ENCODE data around the gene SGTA.

The SGTA gene

DNA sequence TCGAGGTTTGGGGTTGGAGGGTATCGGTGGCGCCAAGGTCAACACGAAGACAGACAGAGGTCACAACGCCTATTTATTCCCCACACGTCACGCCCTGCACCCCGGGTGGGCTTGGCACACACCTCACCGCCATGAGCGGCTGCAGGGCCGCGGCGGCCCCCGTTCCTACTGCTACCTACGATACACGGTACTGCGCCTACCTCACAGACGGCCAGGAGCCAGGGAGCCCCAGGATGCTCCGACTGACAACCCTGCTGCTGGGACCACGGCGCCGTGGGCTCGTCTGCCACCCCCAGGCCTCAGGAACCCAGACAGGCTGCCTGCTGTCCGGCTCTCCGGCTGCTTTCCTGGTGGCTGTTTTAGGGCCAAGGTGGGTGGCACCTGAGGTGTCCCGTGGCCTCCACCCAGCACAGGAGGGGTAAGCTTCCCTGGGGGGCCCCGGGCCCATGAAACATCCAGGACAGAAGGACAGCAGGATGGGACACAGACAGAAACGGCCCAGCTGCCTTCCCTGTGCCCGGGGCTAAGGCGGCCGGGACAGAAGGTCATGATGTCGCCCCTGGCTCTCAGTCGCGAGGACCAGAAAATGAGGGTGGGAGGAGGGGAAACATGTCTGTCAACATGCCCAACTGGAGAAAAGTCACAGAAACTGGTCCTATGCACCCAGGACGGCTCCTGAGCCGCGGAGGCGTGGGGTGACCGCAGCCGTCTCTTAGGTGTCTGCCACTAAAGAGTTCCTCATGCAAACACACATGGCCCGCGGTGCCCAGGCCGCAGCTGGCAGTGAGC is 28.2 kb downstream of the SGTA start:
- DNase-seq (ENCODE audit: low read depth) = no peak

DNA sequence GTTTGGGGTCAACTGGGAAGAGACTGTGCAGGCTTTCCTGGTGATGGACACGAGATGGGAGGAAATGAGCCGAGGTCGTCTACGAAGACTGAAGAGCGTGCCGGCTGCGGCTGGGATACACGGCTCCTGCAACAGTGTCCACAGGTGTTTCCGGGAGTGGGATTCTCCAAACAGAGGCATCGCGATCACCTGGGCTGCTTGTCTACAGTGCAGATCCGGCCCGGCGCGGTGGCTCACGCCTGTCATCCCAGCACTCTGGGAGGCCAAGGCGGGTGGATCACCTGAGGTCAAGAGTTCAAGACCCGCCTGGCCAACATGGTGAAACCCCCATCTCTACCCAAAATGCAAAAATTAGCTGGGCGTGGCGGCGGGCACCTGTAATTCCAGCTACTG is 31.6 kb downstream of the SGTA start:
- no peak for DNase-seq (ENCODE audit: low read depth)

DNA sequence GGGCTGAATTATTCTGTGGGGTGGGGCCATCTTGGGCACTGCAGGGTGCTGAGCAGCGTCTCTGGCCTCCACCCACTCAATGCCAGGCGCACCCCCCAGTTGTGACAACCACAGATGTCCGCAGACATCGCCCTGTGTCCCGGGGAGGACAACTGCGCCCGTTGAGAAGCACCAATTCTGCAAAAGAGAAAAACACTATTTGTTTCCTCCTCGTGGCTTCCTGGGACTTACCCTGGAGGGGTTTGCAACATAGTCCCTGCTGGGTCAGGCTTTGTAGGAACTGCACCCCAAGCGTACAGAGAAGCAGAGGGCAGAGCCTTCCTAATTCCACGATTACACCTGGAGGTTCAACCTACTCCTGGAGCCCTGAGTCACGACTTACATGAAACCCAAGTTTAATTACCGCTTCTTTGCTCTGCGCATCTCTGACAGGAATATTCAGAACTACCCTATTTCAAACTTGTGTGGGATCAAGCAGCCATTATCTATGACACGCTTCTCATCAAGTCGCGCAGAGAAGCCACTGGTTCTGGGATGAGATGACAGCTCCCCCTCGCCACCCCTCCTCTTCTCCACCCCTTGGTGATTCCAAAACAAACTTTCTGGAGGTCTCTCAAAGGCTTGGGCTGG is 32.1 kb downstream of the SGTA start:
- DNase-seq (ENCODE audit: low read depth) = no peak

GRCh38 chr19:2747349-2747748 is 35.7 kb downstream of the SGTA start:
- no peak for DNase-seq (ENCODE audit: low read depth)

- DNase-seq (ENCODE audit: low read depth) = no peak
Measured at GRCh38 chr19:2744113-2744512, 39.0 kb downstream of the SGTA start.

DNA sequence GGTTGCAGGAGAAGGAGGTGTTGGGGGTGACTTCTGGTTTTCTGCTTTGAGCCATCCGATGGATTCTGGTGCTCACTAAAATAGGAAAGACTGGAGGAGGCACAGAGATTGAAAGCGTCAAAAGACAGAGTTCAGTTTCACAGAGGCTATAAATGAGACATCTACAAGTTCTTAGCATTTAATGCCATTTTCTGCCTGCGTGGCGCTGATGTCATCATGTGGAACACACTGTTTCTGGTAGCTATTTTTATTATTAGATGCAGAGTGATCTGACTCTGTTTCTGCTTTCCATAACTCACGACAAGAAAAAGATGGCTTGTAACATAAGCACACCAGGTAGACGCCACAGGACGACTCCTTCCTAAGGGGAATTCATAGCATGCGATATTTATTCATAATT is 40.0 kb downstream of the SGTA start:
- no peak for DNase-seq (ENCODE audit: low read depth)

DNA sequence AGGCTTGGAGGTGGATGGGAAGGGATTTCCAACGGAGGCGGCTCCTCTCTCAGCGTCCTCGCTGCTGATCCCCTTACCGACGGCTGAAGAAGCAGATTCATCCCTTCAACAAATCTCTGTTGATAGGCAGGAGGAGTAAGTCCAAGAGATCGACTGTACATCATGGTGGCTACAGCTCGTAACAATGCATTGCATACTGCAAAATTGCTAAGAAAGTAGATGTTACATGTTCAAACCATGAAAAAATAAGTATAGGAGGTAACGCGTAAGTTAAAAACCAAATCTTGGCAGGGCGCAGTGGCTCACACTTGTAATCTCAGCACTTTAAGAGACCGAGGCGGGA is 42.8 kb downstream of the SGTA start:
- DNase-seq (ENCODE audit: low read depth) = no peak

GRCh38 chr19:2739602-2740313 is 43.3 kb downstream of the SGTA start, which contains the start of gene SLC39A3:
Gene SLC39A3 (minus strand): TSS chr19:2740017. CDS start chr19:2737257, 2,760 bp downstream.
- peak; percentile 99 for DNase-seq (ENCODE audit: low read depth)

DNA sequence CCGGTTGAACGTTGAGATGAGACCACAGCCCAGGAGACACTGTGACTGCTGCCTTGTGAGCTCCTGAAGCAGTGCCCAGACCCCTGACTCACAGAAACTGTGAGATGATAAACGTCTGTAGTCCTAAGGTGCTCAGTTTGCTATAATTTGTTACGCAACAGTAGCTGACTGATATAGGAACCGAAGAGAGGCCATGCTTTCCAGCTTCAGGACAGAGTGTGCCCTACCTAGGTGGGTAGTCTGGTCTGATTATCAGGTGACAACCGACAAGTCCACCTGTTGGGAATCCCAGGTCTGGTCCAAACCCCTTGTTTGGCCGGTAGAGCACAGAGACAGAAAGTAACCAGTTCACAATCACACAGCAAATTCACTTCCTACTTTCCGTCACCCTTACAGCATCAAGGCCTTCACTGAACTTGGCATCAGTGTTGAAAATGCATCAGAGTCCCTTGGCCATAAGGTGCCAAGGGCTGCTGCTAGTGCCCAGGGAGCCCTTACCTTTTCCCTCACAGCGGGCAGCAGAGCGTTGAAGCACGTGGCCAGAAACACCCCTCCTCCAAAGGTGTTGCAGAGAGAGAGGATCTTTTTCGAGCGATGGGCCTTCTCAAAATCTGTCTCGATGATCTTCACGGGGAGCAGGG is 46.4 kb downstream of the SGTA start:
- DNase-seq (ENCODE audit: low read depth) = no peak

DNA sequence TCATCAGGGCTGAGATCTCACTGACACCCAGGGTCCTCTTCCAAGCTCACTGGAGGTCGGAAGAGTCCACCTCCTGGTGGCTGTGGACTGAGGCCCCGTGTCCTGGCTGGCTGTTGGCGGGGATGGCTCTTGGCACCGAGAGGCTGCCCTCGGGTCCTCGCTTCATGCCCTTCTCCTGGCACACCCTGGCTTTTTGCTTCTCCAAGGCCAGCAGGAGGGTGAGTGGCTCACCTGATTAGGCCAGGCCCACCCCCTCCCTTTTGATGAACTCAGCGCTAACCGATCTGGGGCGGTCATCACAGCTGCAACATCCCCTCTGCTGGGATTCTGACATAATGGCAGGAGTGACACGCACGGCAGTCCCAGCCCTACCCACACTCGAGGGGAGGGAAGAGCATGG is 47.7 kb downstream of the SGTA start:
- no peak for DNase-seq (ENCODE audit: low read depth)

DNA sequence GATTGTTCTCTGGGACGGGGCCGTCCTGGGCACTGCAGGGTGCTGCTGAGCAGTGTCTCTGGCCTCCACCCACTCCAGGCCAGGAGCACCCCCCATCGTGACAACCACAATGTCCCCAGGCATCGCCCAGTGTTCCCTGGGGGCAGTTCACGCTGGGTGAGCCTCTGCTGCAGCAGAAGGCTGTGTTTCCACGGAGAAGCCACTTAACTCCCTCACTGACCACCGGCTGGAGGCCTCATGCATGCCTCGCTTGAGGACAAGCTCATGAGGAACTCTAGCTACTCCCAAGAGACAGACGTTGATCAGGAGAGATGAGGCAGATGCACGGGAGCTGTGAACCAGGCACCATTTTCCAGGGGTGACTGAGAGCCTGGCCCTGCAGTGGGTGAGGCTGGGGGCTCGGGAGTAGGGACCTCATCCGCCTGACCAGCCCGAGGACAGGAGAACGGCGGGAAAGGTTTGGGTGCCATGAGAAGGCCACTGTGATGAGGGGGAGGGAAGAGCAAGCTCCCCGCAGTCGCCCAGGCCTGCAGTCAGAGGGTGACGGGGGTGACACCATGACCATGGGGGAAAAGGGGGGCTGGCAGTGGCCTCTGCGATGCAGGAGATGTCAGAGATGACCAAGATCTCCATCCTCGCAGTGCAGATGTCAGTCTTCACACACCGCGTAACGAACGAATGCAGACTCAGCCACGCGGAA is 48.3 kb downstream of the SGTA start:
- DNase-seq (ENCODE audit: low read depth) = no peak

DNA sequence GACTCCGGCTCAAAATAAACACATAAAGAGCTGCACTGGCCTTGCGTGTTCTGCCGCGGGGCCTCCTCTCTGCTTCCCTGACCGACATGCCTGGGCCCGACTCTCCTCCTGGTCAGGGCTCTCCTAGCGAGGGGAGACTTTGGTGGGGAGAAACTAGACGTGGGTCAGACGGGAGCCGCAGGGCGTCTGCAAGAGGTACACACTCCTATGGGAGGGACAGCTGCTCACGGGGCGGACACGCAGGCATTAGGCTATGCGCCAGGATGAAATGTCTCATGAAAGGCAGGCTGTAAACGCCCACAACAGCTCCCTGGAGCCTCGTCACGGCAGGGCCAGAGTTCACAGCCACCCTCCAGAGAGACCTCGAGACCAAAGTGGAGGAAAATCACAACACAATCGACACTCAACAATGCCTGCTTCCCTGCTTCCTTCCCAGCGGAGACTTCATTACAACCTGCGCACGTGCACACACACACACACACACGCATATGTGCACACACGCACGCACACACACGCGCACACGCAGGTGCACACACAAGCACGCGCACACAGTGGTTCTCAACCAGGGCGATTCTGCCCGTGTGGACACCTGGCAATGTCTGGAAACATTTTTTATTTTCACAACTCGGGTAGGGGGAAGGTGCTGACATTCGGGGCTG is 49.0 kb downstream of the SGTA start:
- no peak for DNase-seq (ENCODE audit: low read depth)

DNA sequence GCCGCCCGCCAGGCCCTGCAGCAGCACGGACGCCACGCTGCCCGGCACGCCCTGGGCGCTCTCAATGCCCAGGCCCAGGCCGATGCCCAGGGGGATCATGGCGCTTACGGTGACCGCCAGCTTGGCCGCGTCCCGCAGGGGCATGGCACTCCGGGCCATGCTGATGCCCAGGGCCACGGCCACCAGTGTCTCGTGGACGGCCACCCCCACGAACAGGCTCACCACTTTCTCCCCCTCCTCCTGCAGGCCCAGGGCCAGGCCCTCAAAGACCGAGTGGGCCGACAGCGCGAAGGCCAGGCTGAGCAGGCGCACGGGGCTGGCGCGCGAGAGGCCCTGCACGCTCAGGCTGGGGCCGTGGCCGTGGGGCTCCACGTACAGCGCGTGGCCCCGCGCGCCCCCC is 50.2 kb downstream of the SGTA start:
- no peak for DNase-seq (ENCODE audit: low read depth)

GRCh38 chr19:2732157-2732725 is 50.8 kb downstream of the SGTA start:
- no peak for DNase-seq (ENCODE audit: low read depth)

DNA sequence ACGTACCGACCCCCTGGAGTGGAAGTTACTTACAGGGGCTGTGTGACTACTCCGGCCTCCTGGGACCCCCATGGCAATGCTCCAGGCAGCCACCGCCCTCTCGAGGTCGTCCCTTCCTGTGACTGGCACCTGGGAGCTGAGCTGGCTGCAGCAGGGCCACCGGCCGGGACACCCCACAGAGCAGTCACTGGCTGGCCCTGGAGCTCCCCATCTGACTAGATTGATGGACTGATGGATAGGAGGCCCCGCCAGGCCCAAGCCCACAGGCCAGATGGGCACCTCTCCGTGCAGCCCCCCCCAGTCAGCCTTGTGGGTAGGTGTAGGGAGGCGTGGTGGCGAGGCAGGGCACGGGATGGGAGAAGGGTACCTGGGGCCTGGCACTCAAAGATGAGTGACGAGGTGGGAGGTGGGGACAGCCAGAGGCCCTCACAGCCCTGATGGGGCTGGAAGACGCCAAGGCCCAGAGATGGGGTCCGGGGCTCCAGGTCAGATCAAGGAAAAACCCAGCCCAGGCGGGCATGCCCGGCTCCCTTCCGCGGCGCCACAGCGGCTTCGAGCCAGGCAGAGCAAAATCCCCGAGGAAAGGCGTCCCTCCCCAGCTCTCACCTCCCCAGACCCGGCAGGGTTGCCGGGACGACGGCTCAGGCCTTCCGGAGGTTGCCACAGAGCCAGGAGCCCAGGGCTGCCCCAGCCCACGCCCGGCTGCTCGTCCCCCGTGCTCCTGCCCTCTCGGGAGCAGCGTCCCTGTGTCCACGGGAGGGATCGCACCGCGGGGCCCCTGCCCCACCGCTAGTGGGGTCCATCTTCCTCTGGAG is 51.7 kb downstream of the SGTA start:
- DNase-seq (ENCODE audit: low read depth) = no peak

DNA sequence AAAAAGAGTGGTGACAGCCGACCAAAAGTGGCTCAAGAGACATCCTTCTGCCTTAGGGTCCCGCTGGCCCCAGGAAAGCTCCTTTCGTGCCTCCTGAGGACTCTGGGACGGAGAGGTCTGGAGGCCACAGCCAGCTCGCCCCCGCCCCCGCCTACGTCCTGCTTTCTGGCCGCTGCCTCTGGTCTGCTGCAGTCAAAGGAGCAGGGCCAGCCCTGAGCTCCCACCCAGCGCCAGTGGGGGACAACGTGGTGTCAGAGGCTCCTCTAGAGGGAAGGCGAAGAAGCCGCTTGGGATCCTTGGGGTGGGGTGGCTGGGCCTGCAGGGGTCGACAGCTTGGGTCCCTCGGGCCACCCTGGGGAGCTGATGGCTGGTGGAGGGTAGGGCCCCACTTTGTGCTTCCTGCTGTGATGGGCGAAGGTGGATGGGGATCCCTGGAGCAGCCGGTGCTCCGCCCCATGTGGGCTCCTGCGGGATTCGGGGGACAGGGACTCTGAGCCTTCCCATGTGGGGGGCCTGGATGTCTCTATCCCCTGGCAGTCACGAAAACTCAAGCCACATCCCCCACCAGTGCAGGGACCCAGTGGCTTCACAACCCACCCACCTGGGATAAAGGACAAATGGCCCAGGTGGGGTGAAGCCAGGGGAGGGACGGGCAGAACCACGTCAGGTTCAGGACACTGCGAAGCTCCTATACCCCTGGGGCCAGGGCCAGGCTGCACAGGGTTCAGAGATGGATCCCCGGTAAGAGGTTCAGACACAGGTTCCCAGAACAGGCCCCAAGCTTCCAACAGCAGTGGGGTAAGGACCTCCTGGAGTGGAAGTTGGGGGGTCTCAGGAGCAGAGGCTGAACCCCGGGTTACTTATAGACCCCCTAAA is 52.9 kb downstream of the SGTA start:
- DNase-seq (ENCODE audit: low read depth) = no peak

DNA sequence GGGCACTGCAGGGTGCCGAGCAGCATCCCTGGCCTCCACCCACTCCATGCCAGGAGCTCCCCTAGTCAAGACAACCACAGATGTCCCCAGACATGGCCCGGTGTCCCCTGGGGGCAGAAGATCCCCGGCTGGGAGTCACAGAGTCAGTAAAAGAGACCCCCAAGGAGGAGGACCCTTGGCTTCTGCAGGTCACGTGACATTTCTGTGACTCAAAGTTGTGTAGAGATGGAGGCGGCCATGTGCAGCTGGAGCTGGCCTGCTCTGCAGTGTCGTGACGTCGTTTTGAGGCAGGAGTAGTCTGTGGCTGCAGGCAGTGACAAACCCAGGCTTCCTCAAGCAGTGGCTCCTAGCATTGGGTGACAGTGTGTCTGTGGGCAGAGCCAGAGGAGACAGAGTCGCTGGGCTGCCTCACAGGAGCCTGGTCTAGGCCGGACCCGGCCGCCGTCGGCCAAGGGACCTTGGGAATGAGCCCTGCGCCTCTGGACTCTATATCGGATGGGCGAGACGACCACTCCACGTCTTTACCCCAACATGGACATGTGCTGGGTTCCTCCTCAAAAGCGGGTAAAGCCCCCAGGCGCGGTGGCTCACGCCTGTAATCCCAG is 54.2 kb downstream of the SGTA start:
- no peak for DNase-seq (ENCODE audit: low read depth)

DNA sequence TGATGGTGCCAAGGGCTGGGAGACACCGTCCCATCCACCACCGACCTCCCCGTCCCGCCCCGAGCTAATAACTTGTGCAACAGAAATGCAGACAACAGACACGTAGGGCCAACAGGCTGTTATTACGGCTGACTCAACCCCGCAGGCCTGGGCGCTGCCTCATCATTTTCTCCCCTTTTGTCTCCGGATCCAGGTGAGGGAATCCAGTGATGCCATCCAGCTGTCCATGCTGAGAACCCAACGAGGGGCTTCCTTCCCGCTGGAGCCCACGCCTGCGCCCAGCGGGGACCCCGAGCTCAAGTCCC is 55.5 kb downstream of the SGTA start:
- DNase-seq (ENCODE audit: low read depth) = no peak
